ENCODE data around the gene HOXC11. TPM values are rescaled to one million over a fixed set of nuclear protein-coding genes. Genes with fewer than 3 reads are reported as not detected.

HOXC11 gene
- total and polyA plus RNA-seq, 2 of the 4 experiments (the other 2 are of a cell fraction), result not detected

DNA sequence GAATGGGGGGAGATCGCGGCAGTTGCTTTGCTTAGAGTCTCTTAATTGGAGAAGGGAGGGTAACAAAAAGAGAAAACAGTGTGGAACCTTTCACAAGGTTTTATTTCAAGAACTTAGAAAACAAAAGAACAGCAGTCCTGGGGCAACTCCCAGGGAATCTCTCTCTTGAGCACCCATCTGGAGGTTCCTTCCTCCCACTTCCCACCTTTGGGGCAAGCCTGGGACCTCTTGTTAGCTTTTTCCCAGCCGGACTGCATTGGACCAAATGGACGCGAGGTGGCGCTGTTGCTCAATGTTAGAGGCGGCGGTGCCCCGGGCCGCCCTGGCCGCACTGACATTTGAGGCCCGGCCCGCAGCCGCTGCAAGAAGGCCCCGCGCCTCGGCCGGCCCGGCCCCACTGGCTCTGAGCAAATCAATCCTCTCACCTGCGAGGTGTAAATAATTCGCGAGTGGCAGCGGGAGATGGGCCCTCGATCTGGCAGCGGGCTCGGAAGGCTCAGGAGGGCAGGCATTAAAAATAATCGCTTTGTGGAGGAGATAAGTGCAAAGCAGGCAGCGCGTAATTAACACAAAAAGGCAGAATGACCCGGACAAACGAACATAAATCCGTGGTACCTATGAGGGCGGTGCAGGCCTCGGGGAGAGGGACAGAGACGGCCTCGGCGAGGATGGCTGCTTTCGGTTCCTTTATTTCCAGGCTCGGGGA, 33.1 kb downstream of the HOXC11 start:
- H3K4me2 ChIP-seq (ENCODE audit: low read depth, low read length), result peak overlapping the region; percentile 64; the same call in 1 of the 2 replicates
- DNase-seq (peak; percentile 62), ATAC-seq (ENCODE audit: low read depth) (peak; percentile 93)
- H4K5ac ChIP-seq (ENCODE audit: low read depth, low read length), result no peak overlapping the region
- no peak overlapping the region for H3K56ac ChIP-seq (ENCODE audit: extremely low read depth, insufficient read depth, low read length)
- CTCF ChIA-PET, result interaction anchor here (0.6 to 1.9 kb wide), 7 partner anchors 181 to 200 kb away, joined by 3 to 18 read pairs (median 4); partner anchors contain the start of gene SMUG1
- no peak overlapping the region for H2AK5ac ChIP-seq (ENCODE audit: low read depth, low read length)
- no peak overlapping the region for H3K4me3 ChIP-seq (ENCODE audit: insufficient read depth, low read depth, low read length)
- H3K27ac ChIP-seq (ENCODE audit: insufficient read depth, low read length), result no peak overlapping the region
- H3K4ac ChIP-seq (ENCODE audit: low read depth, low read length), result no peak overlapping the region
- no peaks in the 10 kb centered on the region for H3K79me1 ChIP-seq (ENCODE audit: low read depth in 1 of 2, low read length in 2 of 2)
- intact Hi-C loops (cut with micrococcal nuclease) (loop anchor here (1.0 to 10.0 kb wide), 5 partner anchors 185 to 353 kb away; no protein-coding TSS in a partner anchor), in situ Hi-C loops (cut with MboI; ENCODE audit: low sequenced_read_pairs) (loop anchor here (5.0 kb wide), 1 partner anchor 186 kb away; no protein-coding TSS in a partner anchor), dilution Hi-C loops (cut with HindIII; ENCODE audit: low sequenced_read_pairs, unreplicated experiment) (no loop called here)
- H2BK5ac ChIP-seq (ENCODE audit: low read depth, low read length, poor library complexity, severe bottlenecking), result no peak overlapping the region
- no peaks in the 10 kb centered on the region for H3K4me1 ChIP-seq (ENCODE audit: control insufficient read depth, insufficient read depth, low read length)
- H3K27me3 ChIP-seq (ENCODE audit: control insufficient read depth, insufficient read depth, low read length), result peaks cover 90% of the 10 kb centered on the region
- no peak overlapping the region for H2BK20ac ChIP-seq (ENCODE audit: low read depth, low read length)
- H4K8ac ChIP-seq (ENCODE audit: low read depth in 2 of 2, low read length in 2 of 2), result no peak overlapping the region
- no peaks in the 10 kb centered on the region for H3K36me3 ChIP-seq (ENCODE audit: control insufficient read depth, insufficient read depth, low read length)
- peak overlapping the region; percentile 88 for H2AFZ ChIP-seq (replicated peaks; ENCODE audit: low read length, poor library complexity)
- H2BK120ac ChIP-seq (ENCODE audit: low read depth, low read length), result no peak overlapping the region
- no peak overlapping the region for H3K14ac ChIP-seq (replicated peaks; ENCODE audit: low read depth, low read length)
- peak overlapping the region; percentile 42; the same call in 1 of the 2 replicates for H3K9ac ChIP-seq (ENCODE audit: low read depth, low read length)
- BruUV-seq (replicated peaks), result no TSS peak
- WGBS, 2 experiments (ENCODE audit: extremely low coverage in 2 of 2, insufficient read length in 1 of 2), result 16% methylated on average over 18 of the region's 39 CpGs; no CpG with 5 or more reads in 1 of the 2 experiments
- no peak overlapping the region for H3K23ac ChIP-seq (ENCODE audit: low read depth, low read length)
- no peak overlapping the region for H4K91ac ChIP-seq (ENCODE audit: insufficient read depth, low read depth, low read length)
- no peaks in the 10 kb centered on the region for H3K9me3 ChIP-seq (ENCODE audit: control insufficient read depth, insufficient read depth, low read length)
- POLR2A ChIA-PET (ENCODE audit: unreplicated experiment), result interaction anchor here (0.5 kb wide), 1 partner anchor 155 kb away, joined by 4 read pairs; no protein-coding TSS in a partner anchor
- H4K20me1 ChIP-seq (ENCODE audit: insufficient read depth, low read length), result no peaks in the 10 kb centered on the region
- H2BK15ac ChIP-seq (ENCODE audit: low read depth, low read length), result no peak overlapping the region
- no peaks in the 10 kb centered on the region for H3K9me1 ChIP-seq (ENCODE audit: insufficient read depth, low read length)
- no peak overlapping the region for H2AK9ac ChIP-seq (replicated peaks; ENCODE audit: low read depth, low read length, poor library complexity)
- H3K18ac ChIP-seq (ENCODE audit: low read depth, low read length), result no peak overlapping the region
- TF ChIP-seq NFE2L2 (IDR thresholded peaks at IDR 0.05; ENCODE audit: low read depth, low read length), result no peak
- peak; percentile 93 for TF ChIP-seq RAD21 (IDR thresholded peaks at IDR 0.05; ENCODE audit: low read length)
- TF ChIP-seq SMC3 (IDR thresholded peaks at IDR 0.05; ENCODE audit: low read depth, low read length), result peak; percentile 88
- no peak for TF ChIP-seq BHLHE40 (IDR thresholded peaks at IDR 0.05; ENCODE audit: low read depth, low read length)
- TF ChIP-seq, protein P1, sequence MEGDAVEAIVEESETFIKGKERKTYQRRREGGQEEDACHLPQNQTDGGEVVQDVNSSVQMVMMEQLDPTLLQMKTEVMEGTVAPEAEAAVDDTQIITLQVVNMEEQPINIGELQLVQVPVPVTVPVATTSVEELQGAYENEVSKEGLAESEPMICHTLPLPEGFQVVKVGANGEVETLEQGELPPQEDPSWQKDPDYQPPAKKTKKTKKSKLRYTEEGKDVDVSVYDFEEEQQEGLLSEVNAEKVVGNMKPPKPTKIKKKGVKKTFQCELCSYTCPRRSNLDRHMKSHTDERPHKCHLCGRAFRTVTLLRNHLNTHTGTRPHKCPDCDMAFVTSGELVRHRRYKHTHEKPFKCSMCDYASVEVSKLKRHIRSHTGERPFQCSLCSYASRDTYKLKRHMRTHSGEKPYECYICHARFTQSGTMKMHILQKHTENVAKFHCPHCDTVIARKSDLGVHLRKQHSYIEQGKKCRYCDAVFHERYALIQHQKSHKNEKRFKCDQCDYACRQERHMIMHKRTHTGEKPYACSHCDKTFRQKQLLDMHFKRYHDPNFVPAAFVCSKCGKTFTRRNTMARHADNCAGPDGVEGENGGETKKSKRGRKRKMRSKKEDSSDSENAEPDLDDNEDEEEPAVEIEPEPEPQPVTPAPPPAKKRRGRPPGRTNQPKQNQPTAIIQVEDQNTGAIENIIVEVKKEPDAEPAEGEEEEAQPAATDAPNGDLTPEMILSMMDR (conservative IDR thresholded peaks at IDR 0.05; ENCODE audit: low read depth, low read length), result peak; percentile 95
